AML-193 (cell line): ENCODE results near the gene GPT2.

Experiments
- DNase-seq, 2 experiments: peaks; one replicate each; lab custom pipeline; 2025; lab: John Stamatoyannopoulos, UW

Gene GPT2

GRCh38 chr16:46898006-46898405 is 13.8 kb downstream of the GPT2 start:
- DNase-seq = no peak

DNA sequence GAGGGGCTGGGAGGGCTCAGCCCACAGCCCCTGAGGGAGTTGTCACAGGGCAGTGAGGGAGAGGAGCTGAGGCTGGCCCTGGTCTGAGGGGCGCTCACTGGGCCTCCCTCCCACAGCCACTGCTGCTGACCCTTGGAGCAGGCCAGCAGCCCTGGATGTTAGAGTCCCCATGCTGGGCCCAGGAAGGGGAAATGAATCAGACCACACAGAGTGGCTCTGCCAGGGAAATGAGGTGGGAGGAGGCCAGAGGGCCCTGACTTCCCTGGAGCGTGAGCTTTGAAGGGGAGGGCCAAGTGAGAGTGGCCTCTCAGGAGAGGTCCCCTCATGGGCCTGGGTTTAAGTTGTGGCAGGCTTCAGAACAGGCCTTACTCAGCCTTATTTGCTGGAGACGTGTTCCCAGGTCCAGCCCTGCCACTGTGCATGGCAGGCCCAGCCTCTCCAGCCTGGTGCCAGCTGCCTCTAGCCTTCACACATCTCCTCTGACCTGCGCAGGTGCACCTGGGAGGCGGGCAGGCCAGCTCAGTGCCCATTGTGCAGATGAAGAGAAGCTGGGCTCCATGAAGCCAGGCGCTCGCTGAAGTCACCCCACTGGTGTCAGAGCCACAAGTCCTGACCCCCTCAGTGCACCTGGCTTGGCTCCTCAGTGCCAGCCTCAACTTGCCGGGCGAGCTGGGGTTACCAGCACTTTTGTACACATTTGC is 15.4 kb downstream of the GPT2 start:
- DNase-seq = no peak

GRCh38 chr16:46900455-46901235 is 16.5 kb downstream of the GPT2 start:
- no peak for DNase-seq

DNA sequence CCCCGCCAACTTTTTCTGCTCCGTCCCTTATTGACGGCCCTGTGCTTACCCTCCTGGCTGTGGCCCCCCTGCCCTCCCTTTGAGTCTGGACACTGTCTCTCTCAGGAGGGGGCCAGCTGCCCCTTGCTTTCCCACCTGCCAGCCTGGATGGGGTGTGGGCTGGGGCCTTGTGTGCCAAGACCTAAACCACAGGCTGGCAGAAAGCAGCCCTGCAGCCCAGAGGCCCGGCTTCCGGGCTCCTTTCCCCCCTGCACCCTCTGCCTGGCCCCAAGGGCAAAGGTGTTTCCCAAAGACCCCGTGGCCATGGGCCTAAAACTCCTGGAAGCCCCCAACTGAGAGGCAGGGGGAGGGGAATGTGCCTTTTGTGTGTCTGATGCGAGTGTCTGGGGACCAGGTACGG is 17.5 kb downstream of the GPT2 start:
- DNase-seq = no peak

DNA sequence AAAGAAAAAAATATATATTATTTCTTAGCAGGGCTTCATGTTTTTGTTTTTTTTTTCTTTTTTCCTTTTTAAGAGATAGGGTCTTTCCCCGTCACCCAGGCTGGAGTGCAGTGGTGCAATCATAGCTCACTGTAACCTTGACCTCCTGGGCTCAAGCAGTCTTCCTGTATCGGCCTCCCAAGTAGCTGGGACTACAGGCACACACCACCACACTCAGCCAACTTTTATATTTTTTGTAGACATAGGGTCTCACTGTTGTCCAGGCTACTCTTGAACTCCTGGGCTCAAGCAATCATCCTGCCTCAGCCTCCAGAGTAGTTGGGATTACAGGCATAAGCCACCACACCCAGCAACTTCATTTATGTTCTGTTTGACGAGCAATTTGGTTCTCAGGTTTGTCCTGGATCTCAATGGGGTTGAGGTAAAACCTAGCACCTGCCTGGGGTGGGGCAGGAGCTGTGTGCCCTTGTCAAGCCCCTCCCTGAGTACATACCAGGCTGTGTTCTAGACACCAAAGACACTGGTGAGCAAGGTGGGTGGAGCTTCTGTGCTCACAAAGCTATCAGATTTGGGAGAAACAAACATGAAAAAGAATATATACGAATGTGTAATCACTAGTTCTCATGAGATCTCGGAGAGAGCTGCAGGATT is 19.2 kb downstream of the GPT2 start:
- DNase-seq = no peak

DNA sequence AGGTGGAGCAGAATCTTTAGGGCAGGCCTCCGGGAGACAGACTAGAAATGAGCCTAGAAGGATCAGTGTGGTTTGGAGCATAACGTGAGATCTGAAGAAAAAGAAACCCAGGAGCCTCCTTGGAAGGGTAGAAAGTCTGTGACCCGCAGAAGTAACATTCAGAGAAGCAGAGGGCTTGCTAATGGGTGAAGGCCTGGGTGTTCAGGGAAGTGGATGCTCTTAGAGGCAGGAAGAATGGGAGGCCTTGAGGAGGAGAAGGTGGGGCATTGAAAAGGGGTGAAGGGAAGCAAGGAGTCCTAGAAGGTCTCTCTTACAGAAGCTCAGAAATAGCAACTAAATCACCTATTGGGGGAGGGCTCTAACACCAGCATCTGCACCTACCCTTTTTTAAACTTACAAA is 20.3 kb downstream of the GPT2 start:
- DNase-seq = no peak

DNA sequence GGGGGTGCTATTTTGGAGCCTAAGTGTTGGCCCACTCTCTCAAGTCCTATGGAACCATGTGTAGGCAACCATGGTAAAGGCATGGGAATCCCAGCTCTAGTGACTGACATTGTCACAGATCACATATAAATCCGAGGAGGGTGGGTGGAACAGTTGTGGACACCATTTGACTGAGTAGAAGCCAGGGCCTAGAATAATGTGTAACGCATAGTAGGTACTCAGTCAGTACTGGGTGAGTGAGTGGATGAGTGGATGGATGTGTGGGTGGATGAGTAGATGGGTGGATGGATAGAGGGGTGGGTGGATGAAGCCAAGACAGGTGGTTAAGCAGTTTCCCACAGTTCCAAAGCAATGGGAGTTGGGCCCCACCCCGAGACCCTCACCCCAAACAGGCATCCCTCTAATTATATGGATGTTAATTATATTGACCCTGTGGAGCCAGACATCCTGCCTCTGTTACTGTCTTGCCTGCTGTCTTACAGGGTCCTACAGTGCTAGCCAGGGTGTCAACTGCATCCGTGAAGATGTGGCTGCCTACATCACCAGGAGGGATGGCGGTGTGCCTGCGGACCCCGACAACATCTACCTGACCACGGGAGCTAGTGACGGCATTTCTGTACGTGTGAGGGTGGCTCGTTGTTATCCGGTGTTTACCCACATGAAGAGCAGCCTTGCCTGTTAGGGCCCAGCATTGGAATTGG is 22.3 kb downstream of the GPT2 start:
- DNase-seq = no peak

GRCh38 chr16:46907061-46907774 is 23.1 kb downstream of the GPT2 start:
- DNase-seq = no peak

DNA sequence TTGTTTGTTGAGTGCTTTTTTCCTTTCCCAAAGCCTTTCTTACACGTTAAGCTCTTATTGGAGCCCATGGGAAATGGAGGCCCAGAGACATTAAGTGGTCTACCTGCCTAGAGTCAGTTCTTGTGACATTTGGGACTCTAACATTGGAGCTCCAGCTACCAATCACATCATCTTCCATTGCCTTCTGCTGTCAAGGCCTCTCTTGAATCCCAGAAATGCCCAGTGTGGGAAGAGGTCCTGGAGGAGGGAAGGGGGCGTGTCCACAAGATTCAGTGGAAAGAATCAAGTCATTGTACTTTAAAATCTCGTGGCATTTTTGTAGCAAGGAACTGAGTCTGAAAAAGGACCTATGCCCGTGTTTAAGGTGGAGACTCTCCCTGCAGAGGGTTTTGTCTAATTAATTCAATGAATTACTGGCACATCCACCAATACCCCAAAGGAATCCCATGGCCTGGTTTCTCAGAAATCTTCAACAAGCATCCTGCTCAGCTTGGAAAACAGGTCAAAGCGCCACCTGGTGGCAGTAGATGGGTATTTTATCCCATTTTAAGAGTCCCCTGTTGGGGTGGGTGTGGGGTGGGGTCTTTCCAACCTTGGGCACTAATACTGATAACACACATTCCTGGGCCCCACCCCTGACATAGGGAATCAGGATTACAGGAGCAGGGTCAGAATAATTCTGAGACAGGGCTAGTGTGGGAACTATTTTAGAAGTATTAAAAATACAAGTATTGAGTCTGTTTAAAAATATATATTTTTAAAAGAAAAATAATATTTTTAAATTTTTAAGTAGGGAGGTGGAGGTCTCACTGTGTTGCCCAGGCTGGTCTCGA is 24.6 kb downstream of the GPT2 start:
- peak; percentile 38 to 46 for DNase-seq

- DNase-seq = no peak
Measured at GRCh38 chr16:46911038-46911437, 26.9 kb downstream of the GPT2 start.

GRCh38 chr16:46911650-46912049 is 27.5 kb downstream of the GPT2 start:
- DNase-seq = no peak

- no peak for DNase-seq
Measured at GRCh38 chr16:46914556-46915201, 30.5 kb downstream of the GPT2 start.

GRCh38 chr16:46915483-46916025 is 31.4 kb downstream of the GPT2 start:
- DNase-seq = no peak

DNA sequence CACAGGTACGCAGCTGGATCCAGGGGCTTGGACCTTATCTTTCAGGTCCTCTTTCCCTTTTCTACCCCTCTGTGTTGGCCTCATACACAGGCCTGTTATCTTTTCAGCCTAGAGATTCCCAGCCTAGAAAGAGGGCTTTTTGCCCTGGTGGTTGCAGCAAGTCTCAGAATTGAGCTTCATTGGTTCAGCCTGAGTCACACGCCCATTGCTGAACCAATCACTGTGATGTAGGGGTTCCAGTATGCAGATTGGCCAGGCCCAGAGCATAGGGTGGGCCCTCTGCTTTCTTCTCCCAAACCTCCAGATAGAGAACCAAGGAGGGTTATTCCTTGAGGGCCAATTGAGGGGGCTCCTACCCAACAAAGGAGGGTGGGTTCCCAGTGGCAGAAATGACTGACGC is 32.8 kb downstream of the GPT2 start:
- DNase-seq = no peak

- DNase-seq = no peak
Measured at GRCh38 chr16:46918400-46918799, 34.2 kb downstream of the GPT2 start.

DNA sequence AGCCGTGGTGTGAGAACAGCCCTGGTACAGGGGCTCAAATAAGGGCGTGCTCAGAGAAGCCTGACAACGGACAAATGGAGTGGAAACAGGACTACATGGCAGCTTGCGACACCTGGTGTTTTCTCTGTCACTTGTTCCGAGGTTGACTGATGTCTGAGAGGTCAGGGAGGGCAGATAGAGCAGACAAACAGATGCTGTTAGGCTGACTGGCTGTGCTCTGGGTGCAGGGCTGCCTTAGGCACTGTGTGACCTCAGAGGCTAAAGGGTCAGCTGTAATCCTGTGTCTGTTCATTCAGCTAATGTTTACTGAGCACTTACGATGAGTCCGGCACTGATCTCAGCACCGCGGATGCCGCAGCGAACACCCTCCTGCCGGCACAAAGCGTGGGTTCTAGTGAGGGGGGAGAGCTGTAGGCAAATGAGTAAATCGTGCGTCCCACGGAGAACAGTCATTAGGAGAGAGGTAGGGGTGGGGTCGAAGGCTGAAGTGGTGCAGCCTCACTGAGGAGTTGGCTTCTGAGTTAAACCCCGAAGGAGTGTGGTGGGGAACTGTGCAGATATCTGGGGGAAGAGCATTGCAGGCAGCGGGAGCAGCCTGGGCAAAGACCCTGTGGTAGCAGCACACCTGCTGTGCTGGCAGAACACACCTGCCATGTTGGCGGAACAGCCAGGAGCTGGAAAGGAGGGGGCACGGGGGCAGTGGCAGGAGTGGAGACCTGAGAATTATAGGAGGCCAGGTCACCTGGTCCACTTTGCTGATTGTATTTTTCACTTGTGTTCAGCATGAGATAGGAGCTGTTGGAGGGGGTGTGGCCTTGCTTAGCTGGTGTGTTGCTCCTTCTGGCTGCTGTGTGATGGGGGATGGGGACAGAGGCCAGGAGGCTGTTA is 35.0 kb downstream of the GPT2 start:
- no peak for DNase-seq

DNA sequence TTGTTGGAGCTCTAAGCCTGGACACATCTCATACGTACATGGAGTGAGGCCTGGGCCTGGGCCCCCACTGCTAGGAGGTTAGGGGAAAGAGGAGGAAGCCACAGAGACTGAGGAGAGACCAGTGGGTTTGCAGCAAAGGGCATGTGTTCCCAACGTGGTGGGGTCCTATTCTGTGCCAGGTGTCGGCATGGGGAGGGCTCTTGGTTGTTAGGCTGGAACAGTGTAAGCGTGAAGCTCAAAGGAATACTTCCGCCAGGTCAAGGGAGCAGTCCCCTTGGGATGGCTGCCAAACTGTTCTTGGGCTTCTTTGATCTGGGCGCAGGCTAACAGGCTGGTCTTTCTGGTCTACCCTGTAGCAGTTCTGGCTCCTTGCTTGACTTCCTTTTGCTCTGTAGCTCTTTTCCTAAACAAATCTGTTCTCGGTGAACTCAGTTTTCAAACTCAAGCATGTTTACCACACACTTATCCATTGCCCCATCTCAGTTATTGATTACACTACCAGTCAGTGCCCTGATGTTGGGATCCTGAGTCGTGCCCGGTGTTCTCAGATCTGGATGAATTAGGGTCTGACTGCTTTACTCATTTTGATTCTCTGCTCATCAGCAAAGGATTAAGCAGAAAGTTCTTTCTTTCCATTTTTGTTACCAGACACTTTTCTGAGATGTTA is 36.4 kb downstream of the GPT2 start:
- no peak for DNase-seq

- no peak for DNase-seq
Measured at GRCh38 chr16:46922239-46922638, 38.1 kb downstream of the GPT2 start.
